ENCODE data around the gene LRRC55. TPM values are rescaled to one million over a fixed set of nuclear protein-coding genes. Genes with fewer than 3 reads are reported as not detected.

Gene LRRC55
- total RNA-seq, 2 donors from 2014 or later: 0.10 to 0.27 TPM

DNA sequence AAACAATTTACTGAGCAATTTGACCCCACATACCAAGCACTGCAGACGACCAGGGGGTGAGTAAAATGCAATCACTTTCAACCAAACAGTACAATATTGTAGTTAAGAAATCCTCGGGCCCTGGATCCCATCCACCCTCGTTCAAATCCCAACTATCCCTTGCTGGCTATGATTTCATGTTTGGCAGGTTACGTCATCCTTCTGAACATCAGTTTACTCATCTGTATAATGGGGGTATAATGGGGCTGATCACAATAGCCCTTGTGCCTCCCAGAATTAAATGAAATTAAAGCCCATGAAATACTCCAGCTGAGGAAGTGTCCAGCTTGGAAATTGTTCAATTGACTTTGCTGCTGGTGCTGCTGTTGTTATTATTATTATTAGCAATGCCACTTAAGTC, 34.7 kb downstream of the LRRC55 start:
- TF ChIP-seq, protein P1, sequence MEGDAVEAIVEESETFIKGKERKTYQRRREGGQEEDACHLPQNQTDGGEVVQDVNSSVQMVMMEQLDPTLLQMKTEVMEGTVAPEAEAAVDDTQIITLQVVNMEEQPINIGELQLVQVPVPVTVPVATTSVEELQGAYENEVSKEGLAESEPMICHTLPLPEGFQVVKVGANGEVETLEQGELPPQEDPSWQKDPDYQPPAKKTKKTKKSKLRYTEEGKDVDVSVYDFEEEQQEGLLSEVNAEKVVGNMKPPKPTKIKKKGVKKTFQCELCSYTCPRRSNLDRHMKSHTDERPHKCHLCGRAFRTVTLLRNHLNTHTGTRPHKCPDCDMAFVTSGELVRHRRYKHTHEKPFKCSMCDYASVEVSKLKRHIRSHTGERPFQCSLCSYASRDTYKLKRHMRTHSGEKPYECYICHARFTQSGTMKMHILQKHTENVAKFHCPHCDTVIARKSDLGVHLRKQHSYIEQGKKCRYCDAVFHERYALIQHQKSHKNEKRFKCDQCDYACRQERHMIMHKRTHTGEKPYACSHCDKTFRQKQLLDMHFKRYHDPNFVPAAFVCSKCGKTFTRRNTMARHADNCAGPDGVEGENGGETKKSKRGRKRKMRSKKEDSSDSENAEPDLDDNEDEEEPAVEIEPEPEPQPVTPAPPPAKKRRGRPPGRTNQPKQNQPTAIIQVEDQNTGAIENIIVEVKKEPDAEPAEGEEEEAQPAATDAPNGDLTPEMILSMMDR (IDR thresholded peaks at IDR 0.05): no peak
- Histone ChIP-seq H3K27me3 (no peaks in the 10 kb centered on the region), H3K27ac (no peak overlapping the region), H3K4me3 (no peak overlapping the region), H3K4me1 (no peaks in the 10 kb centered on the region), H3K9me3 (no peaks in the 10 kb centered on the region), H3K9ac (ENCODE audit: low read depth in 2 of 2, low read length in 2 of 2) (no peak overlapping the region), H3K36me3 (no peaks in the 10 kb centered on the region)
- no peak for DNase-seq
- intact Hi-C loops (cut with DNase I): no loop called here

DNA sequence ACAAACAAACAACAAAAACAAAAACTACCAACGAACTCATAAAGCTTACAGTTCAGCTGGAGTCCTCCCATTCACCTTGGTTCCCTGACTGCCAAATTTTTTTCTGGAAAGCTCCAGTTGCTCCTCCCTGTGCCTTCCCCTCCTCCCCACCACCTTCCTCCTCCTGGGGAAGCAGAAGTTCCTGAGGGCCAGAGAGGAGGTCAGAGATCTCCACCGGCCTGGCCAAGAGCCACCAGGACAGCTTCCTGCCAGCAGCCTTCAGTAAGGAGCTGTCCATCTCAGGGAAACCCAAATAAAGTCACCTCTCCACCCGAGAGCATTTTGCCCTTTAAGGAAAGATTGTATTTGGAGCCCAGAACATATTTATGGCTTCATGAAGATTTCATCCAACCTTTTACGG, 35.3 kb downstream of the LRRC55 start:
- TF ChIP-seq, protein P1 (IDR thresholded peaks at IDR 0.05): no peak

DNA sequence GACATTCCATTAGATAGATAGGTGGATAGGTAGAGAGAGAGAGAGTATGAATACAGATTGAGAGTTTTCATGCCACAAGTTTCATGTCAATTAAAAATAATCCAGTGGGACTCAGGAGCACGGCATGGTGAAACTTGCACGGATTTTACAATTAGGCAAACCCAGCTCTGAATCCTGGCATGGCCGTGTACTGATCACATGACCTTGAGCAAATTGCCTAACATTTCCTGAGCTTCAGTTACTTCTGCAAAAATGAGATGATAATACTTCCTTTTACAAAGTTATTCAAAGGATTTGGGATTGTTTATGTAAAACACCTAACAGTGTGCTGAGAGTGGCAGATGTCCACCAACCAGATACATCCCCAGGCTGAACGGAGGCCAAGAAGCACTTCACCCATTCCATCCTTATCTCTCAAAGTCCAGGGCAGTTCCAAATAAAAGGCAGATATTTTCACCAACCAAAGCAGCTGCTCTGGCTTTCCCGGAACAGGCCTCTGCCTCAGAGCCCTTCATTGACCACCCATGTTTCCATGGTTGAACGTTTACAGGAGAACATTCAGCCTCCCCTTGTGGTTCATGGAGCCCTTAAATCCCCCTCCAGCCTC, 37.4 kb downstream of the LRRC55 start:
- no peak overlapping the region for H3K9ac ChIP-seq (ENCODE audit: low read depth in 2 of 2, low read length in 2 of 2)
- H3K4me3 ChIP-seq: no peak overlapping the region
- no peaks in the 10 kb centered on the region for H3K4me1 ChIP-seq
- intact Hi-C loops (cut with DNase I): no loop called here
- H3K27me3 ChIP-seq: no peaks in the 10 kb centered on the region
- H3K36me3 ChIP-seq: no peaks in the 10 kb centered on the region
- no peaks in the 10 kb centered on the region for H3K9me3 ChIP-seq
- H3K27ac ChIP-seq: no peak overlapping the region
- no peak for DNase-seq
- TF ChIP-seq, protein P1 (IDR thresholded peaks at IDR 0.05): no peak

More for the DNA sequence above, 35.3 kb downstream of the LRRC55 start:
- no peaks in the 10 kb centered on the region for H3K9me3 ChIP-seq
- no peaks in the 10 kb centered on the region for H3K4me1 ChIP-seq
- no peak for DNase-seq
- H3K27ac ChIP-seq: no peak overlapping the region
- H3K36me3 ChIP-seq: no peaks in the 10 kb centered on the region
- H3K4me3 ChIP-seq: no peak overlapping the region
- intact Hi-C loops (cut with DNase I): no loop called here
- no peaks in the 10 kb centered on the region for H3K27me3 ChIP-seq
- H3K9ac ChIP-seq (ENCODE audit: low read depth in 2 of 2, low read length in 2 of 2): no peak overlapping the region

DNA sequence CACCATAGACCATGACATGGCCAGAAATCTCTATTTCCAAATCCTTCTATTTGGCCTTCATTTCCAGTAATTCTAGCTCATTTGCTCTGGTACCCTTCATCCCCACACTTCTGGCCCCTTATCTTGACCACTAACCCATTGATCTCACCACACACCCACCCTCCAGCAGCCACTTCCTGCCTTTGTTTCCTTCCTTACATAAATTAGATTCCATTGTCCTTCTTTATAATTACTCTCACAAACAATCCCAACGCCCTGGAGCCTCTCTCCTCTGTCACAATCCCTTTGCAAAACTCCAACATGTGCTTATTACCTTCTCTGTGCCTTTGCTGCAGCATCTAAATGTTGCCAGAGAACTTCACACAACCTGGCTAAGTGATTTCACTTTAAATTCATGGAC, 40.5 kb downstream of the LRRC55 start:
- H3K9ac ChIP-seq (ENCODE audit: low read depth in 2 of 2, low read length in 2 of 2): no peak overlapping the region
- no peaks in the 10 kb centered on the region for H3K9me3 ChIP-seq
- TF ChIP-seq, protein P1 (IDR thresholded peaks at IDR 0.05): no peak
- H3K27ac ChIP-seq: no peak overlapping the region
- H3K27me3 ChIP-seq: no peaks in the 10 kb centered on the region
- intact Hi-C loops (cut with DNase I): no loop called here
- H3K36me3 ChIP-seq: no peaks in the 10 kb centered on the region
- no peak overlapping the region for H3K4me3 ChIP-seq
- H3K4me1 ChIP-seq: no peaks in the 10 kb centered on the region
- no peak for DNase-seq

DNA sequence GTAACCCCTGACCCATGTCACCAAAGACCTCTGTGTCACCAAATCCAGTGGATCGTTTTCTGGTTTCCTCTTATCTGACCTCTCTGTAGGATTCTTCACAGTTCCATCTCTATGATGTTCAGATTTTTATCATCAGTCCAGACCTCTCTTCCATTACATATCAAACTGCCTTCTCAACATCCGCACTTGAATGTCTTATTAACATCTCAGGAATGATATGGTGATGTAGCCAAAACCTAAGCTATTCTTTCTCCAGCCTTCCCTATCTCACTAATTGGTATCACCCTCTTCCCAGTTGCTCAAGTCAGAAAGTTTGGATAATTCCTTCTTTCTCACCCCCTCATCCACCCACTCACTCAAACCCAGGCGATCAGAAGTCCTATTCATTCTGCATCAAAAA, 41.8 kb downstream of the LRRC55 start:
- Histone ChIP-seq H3K4me1 (no peaks in the 10 kb centered on the region), H3K27me3 (no peaks in the 10 kb centered on the region), H3K9ac (ENCODE audit: low read depth in 2 of 2, low read length in 2 of 2) (no peak overlapping the region), H3K9me3 (no peaks in the 10 kb centered on the region), H3K36me3 (no peaks in the 10 kb centered on the region), H3K27ac (no peak overlapping the region), H3K4me3 (no peak overlapping the region)
- TF ChIP-seq, protein P1 (IDR thresholded peaks at IDR 0.05): no peak
- no peak for DNase-seq
- intact Hi-C loops (cut with DNase I): no loop called here
